ENCODE results near the gene EFCAB9.

- TF ChIP-seq GATA3 (IDR thresholded peaks at IDR 0.05; ENCODE audit: borderline replicate concordance) = no peak
- no peak for TF ChIP-seq CTCF (IDR thresholded peaks at IDR 0.05)
- TF ChIP-seq KDM5A (IDR thresholded peaks at IDR 0.05) = no peak
- TF ChIP-seq MAX (IDR thresholded peaks at IDR 0.05) = no peak
- TF ChIP-seq HES2 (IDR thresholded peaks at IDR 0.05) = no peak
- TF ChIP-seq POLR2A (IDR thresholded peaks at IDR 0.05; ENCODE audit: low read length) = no peak
Measured at GRCh38 chr5:172238334-172238733, 44.4 kb downstream of the EFCAB9 start.
